Left colon (tissue), 2 donors: ENCODE results near the gene ZG16. TPM values are rescaled to one million over a fixed set of nuclear protein-coding genes. Genes with fewer than 3 reads are reported as not detected.
"Not testable (repeated sequence)": the region's sequence is repeated elsewhere in the genome, so short reads cannot be mapped to it uniquely, and the experiment has no call there.

ENCODE experiments used
- ATAC-seq: fragments of 200-7000 bp; cut with Tn5 transposase; one replicate; pipeline ENCODE4 v1.9.1; 2020; ENCODE audit warnings: mild to moderate bottlenecking, moderate library complexity
- DNase-seq, 2 donors: peaks; one replicate each; pipeline ENCODE4 v3.0.0-alpha.2; 2020
- intact Hi-C, 2 donors: fragments of 100-400 bp; cut with DNase I in 1 of 2; cut with micrococcal nuclease in 1 of 2; formaldehyde crosslinking; loops; one replicate each; pipeline versions ENCODE4 v1.11.2 to v1.14.0; 2022; cut with DNase I, micrococcal nuclease
- total RNA-seq, 2 donors: library from RNA; stranded (reverse); fragmentation: NEBNext Ultra II Directional; extraction: Animal tissue kit (Norgen Biotek cat#: 25700); gene quantifications; one replicate each; pipeline ENCODE4 v1.2.1, GENCODE V29; 2021
- donor health status: DM: no; HTN: no; CAD: no.
- donor health status: DM: yes; HTN: yes; CAD: no.

Gene ZG16
- total RNA-seq, 2 donors from 2014 or later, result 1,315 to 1,793 TPM

GRCh38 chr16:29775742-29776408, 2.2 kb upstream of the ZG16 start:
- peak; percentile 43 for ATAC-seq
- no peak for DNase-seq
- intact Hi-C loops, result no loop called here

- ATAC-seq (no peak), DNase-seq (no peak)
- intact Hi-C loops, result no loop called here
These were observed 1.4 kb downstream of the ZG16 start for GRCh38 chr16:29779474-29779873.

DNA sequence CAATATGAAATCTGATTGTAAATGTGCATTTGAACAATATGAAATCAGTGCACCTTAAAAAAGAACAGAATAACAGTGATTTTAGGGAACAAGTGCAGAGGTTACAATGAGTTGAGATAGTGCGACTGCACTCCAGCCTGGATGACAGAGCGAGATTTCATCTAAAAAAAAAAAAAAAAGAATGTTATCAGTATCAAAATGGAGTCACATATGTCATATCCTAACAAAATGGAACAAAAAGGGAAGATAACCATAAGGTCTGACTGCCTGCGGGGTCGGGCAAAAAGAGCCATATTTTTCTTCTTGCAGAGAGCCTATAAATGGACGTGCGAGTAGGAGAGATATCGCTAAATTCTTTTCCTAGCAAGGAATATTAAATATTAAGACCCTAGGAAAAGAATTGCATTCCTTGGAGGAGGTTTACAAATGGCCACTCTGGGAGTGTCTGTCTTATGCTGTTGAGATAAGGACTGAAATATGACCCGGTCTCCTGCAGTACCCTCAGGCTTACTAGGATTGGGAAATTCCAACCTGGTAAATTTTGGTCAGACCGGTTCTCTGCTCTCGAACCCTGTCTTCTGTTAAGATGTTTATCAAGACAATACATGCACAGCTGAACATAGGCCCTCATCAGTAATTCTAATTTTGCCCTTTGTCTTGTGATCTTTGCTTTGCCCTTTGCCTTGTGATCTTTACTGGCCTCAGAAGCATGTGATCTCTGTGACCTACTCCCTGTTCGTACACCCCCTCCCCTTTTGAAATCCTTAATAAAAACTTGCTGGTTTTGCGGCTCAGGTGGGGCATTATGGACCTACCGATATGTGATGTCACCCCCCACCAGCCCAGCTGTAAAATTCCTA, 5.3 kb downstream of the ZG16 start:
- intact Hi-C loops, DNase-seq: not testable (repeated sequence)

DNA sequence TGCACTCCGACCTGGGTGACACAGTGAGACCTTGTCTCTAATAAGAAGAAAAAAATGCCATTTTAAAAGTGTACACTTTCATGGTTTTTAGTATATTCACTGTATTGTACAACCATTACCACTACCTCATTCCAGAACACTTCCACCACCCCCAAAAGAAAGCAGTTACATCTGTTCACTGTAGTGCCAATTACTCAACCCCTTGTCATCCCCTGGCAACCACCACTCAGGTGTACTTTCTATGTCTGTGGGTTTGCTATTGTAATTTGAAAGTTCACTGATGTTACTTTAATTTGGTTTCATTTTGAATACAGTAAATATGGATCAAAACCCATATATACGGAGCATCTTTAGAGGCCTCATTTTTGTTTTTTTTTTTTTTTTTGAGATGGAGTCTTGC, 6.1 kb downstream of the ZG16 start:
- peak; percentile 25 for ATAC-seq
- intact Hi-C loops, result no loop called here

More for the DNA sequence above, 5.3 kb downstream of the ZG16 start:
- ATAC-seq, result peak; percentile 14

GRCh38 chr16:29784901-29785500, 6.9 kb downstream of the ZG16 start:
- DNase-seq, result peak; percentile 38 to 67
- peak; percentile 4 for ATAC-seq
- intact Hi-C loops, result no loop called here

More for the DNA sequence above, 6.1 kb downstream of the ZG16 start:
- no peak for DNase-seq

GRCh38 chr16:29787155-29787554, 9.1 kb downstream of the ZG16 start:
- intact Hi-C loops, ATAC-seq, DNase-seq: not testable (repeated sequence)

GRCh38 chr16:29789775-29790182, 11.7 kb downstream of the ZG16 start:
- ATAC-seq, result peak; percentile 1
- intact Hi-C loops, result no loop called here
- DNase-seq, result no peak

GRCh38 chr16:29790183-29790948, 12.3 kb downstream of the ZG16 start, which contains the start of gene KIF22:
Gene KIF22, plus strand, starts transcription at chr16:29790751. Its CDS starts 9 bp downstream, at chr16:29790760.
- ATAC-seq (peak; percentile 93), DNase-seq (peak; percentile 99)
- intact Hi-C loops, result no loop called here

GRCh38 chr16:29790949-29791844, 13.1 kb downstream of the ZG16 start:
- ATAC-seq (peak; percentile 20), DNase-seq (no peak)

GRCh38 chr16:29791845-29792807, 14.1 kb downstream of the ZG16 start:
- intact Hi-C loops, result no loop called here
- DNase-seq (no peak), ATAC-seq (no peak)

More at GRCh38 chr16:29790949-29791844, 13.1 kb downstream of the ZG16 start:
- intact Hi-C loops, result no loop called here

DNA sequence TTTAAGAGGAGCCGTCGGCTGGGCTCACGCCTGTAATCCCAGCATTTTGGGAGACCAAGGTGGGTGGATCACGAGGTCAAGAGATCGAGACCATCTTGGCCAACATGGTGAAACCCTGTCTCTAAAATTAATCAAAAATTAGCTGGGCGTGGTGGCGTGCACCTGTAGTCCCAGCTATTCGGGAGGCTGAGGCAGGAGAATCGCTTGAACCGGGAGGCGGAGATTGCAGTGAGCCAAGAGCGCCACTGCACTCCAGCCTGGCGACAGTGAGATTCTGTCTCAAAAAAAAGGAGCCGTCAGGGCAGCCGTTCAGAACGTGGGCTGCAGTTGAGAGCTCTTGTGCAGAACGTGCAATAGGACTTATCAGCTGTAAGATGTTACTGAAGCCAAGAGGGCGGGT, 15.1 kb downstream of the ZG16 start:
- ATAC-seq, intact Hi-C loops, DNase-seq: not testable (repeated sequence)

- intact Hi-C loops, result loop anchor here in 1 of 2 donors (2.0 kb wide), 1 partner anchor 29 kb away; no protein-coding TSS in a partner anchor
- ATAC-seq, result no peak
- DNase-seq, result no peak
These were observed 16.2 kb downstream of the ZG16 start for GRCh38 chr16:29794231-29794710.

- no peak for DNase-seq
- intact Hi-C loops, result no loop called here
- no peak for ATAC-seq
These were observed 24.4 kb downstream of the ZG16 start for GRCh38 chr16:29802416-29802935.

GRCh38 chr16:29804020-29804419, 26.0 kb downstream of the ZG16 start:
- ATAC-seq (no peak), DNase-seq (no peak)
- intact Hi-C loops, result no loop called here

DNA sequence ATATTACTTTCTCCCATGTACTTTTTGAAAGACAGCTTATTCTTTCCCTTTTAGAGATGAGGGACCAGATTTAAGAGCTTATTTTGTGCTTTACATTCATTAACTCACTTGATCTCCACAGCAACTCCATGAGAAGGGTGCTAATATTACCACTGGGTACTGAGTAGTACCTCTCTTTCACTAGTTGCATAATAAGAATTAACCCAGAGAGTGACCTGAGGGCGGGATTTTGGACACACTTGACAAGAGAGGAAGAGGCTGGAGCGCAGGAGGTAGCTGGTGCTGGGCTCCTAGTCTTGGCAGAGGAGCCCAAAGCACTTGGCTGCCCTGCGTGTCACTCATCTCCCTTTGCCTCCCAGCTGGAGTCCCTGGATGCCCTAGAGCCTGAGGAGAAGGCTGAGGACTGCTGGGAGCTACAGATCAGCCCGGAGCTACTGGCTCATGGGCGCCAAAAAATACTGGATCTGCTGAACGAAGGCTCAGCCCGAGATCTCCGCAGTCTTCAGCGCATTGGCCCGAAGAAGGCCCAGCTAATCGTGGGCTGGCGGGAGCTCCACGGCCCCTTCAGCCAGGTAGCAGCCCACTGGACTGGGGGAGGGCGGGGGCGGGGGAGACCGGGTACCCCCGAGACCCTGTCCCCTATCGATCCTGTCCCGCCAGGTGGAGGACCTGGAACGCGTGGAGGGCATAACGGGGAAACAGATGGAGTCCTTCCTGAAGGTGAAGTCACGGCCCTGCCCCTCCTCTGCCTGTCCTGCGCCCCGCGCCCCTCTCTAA, 26.6 kb downstream of the ZG16 start:
- intact Hi-C loops, result no loop called here
- peak; percentile 0 for ATAC-seq
- peak; percentile 45 to 53 for DNase-seq
